ENCODE data around the gene C20orf204.

The C20orf204 gene

DNA sequence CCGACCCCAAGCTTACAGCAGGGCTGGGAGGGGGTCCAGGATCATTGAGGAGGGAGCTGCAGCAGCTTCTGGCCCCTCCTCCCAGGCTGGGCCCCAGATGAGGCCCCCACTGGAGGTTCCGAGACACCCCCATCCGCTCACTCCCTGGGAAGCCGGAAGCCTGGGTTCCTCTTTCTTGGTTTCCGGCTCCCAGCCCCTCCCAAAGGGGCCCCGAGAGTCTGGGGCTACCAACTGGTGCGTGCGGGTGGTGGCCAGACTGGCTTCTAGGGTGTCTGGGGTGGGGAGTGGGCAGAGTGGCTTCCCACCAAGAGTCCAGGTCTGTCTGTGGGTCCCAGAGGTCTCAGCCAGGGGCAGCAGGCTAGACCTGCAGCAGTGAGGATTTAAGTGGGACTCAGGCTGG, 41.1 kb downstream of the C20orf204 start:
- Histone ChIP-seq H3K4me1 (ENCODE audit: low read depth, poor library complexity, severe bottlenecking) (peaks cover 20% of the 10 kb centered on the region), H3K27ac (no peak overlapping the region), H3K27me3 (ENCODE audit: insufficient read depth, low read depth) (peaks cover 27% of the 10 kb centered on the region; the same call in 1 of the 2 replicates), H3K79me2 (ENCODE audit: insufficient read depth, low read depth) (no peaks in the 10 kb centered on the region), H3K4me3 (IDR thresholded peaks at IDR 0.05; ENCODE audit: insufficient read depth, low read depth, low read length) (no peak overlapping the region), H3K36me3 (ENCODE audit: insufficient read depth) (no peaks in the 10 kb centered on the region), H3K9ac (no peak overlapping the region), H4K20me1 (ENCODE audit: insufficient read depth) (no peaks in the 10 kb centered on the region), H2AFZ (ENCODE audit: low read depth) (no peak overlapping the region), H3K4me2 (no peak overlapping the region)
- TF ChIP-seq, protein P1, sequence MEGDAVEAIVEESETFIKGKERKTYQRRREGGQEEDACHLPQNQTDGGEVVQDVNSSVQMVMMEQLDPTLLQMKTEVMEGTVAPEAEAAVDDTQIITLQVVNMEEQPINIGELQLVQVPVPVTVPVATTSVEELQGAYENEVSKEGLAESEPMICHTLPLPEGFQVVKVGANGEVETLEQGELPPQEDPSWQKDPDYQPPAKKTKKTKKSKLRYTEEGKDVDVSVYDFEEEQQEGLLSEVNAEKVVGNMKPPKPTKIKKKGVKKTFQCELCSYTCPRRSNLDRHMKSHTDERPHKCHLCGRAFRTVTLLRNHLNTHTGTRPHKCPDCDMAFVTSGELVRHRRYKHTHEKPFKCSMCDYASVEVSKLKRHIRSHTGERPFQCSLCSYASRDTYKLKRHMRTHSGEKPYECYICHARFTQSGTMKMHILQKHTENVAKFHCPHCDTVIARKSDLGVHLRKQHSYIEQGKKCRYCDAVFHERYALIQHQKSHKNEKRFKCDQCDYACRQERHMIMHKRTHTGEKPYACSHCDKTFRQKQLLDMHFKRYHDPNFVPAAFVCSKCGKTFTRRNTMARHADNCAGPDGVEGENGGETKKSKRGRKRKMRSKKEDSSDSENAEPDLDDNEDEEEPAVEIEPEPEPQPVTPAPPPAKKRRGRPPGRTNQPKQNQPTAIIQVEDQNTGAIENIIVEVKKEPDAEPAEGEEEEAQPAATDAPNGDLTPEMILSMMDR (conservative IDR thresholded peaks at IDR 0.05; ENCODE audit: low read depth, low read length), result no peak

- peaks cover 20% of the 10 kb centered on the region for H3K4me1 ChIP-seq (ENCODE audit: low read depth, poor library complexity, severe bottlenecking)
- peaks cover 31% of the 10 kb centered on the region for H3K27me3 ChIP-seq (ENCODE audit: insufficient read depth, low read depth)
- H3K27ac ChIP-seq, result no peak overlapping the region
- no peaks in the 10 kb centered on the region for H4K20me1 ChIP-seq (ENCODE audit: insufficient read depth)
- TF ChIP-seq, protein P1 (conservative IDR thresholded peaks at IDR 0.05; ENCODE audit: low read depth, low read length), result no peak
- H3K9ac ChIP-seq, result no peak overlapping the region
- no peaks in the 10 kb centered on the region for H3K36me3 ChIP-seq (ENCODE audit: insufficient read depth)
- no peak overlapping the region for H3K4me2 ChIP-seq
- no peak overlapping the region for H2AFZ ChIP-seq (ENCODE audit: low read depth)
- no peak overlapping the region for H3K4me3 ChIP-seq (IDR thresholded peaks at IDR 0.05; ENCODE audit: insufficient read depth, low read depth, low read length)
- no peaks in the 10 kb centered on the region for H3K79me2 ChIP-seq (ENCODE audit: insufficient read depth, low read depth)
Measured at GRCh38 chr20:64077541-64077875, 41.5 kb downstream of the C20orf204 start.

- Histone ChIP-seq H3K27ac (no peak overlapping the region), H3K79me2 (ENCODE audit: insufficient read depth, low read depth) (no peaks in the 10 kb centered on the region), H3K4me3 (IDR thresholded peaks at IDR 0.05; ENCODE audit: insufficient read depth, low read depth, low read length) (no peak overlapping the region), H3K27me3 (ENCODE audit: insufficient read depth, low read depth) (peaks cover 36% of the 10 kb centered on the region), H3K36me3 (ENCODE audit: insufficient read depth) (no peaks in the 10 kb centered on the region), H3K4me1 (ENCODE audit: low read depth, poor library complexity, severe bottlenecking) (peaks cover 20% of the 10 kb centered on the region), H3K4me2 (peak overlapping the region; percentile 98), H2AFZ (ENCODE audit: low read depth) (no peak overlapping the region), H3K9ac (peak overlapping the region; percentile 74; the same call in 1 of the 2 replicates), H4K20me1 (ENCODE audit: insufficient read depth) (no peaks in the 10 kb centered on the region)
- TF ChIP-seq, protein P1 (conservative IDR thresholded peaks at IDR 0.05; ENCODE audit: low read depth, low read length), result no peak
Measured at GRCh38 chr20:64077876-64078551, 42.0 kb downstream of the C20orf204 start.

GRCh38 chr20:64078934-64079272, 42.9 kb downstream of the C20orf204 start:
- Histone ChIP-seq H3K79me2 (ENCODE audit: insufficient read depth, low read depth) (no peaks in the 10 kb centered on the region), H3K4me3 (IDR thresholded peaks at IDR 0.05; ENCODE audit: insufficient read depth, low read depth, low read length) (no peak overlapping the region), H3K27me3 (ENCODE audit: insufficient read depth, low read depth) (peaks cover 44% of the 10 kb centered on the region), H3K4me1 (ENCODE audit: low read depth, poor library complexity, severe bottlenecking) (peaks cover 20% of the 10 kb centered on the region), H4K20me1 (ENCODE audit: insufficient read depth) (no peaks in the 10 kb centered on the region), H3K36me3 (ENCODE audit: insufficient read depth) (no peaks in the 10 kb centered on the region), H3K9ac (peak overlapping the region; percentile 74; the same call in 1 of the 2 replicates), H3K27ac (no peak overlapping the region), H3K4me2 (peak overlapping the region; percentile 98), H2AFZ (ENCODE audit: low read depth) (peak overlapping the region; percentile 87)
- TF ChIP-seq, protein P1 (conservative IDR thresholded peaks at IDR 0.05; ENCODE audit: low read depth, low read length), result no peak
